GM18505 (cell line): ENCODE data around the gene SLC2A4RG.
"Not testable (repeated sequence)": the region's sequence is repeated elsewhere in the genome, so short reads cannot be mapped to it uniquely, and the experiment has no call there.

Source experiments
- ATAC-seq: cut with Tn5 transposase; IDR thresholded peaks from one replicate; pipeline ENCODE4 v1.9.1; 2021; ENCODE audit not compliant: unreplicated experiment
- POLR2A ChIP-seq: IDR thresholded peaks from 4 replicates; pipeline ENCODE4 v1.6.1; 2011; ENCODE audit warnings: borderline replicate concordance; ENCODE audit not compliant: insufficient read depth, insufficient read length; ENCODE audit errors: extremely low read depth

The SLC2A4RG gene

DNA sequence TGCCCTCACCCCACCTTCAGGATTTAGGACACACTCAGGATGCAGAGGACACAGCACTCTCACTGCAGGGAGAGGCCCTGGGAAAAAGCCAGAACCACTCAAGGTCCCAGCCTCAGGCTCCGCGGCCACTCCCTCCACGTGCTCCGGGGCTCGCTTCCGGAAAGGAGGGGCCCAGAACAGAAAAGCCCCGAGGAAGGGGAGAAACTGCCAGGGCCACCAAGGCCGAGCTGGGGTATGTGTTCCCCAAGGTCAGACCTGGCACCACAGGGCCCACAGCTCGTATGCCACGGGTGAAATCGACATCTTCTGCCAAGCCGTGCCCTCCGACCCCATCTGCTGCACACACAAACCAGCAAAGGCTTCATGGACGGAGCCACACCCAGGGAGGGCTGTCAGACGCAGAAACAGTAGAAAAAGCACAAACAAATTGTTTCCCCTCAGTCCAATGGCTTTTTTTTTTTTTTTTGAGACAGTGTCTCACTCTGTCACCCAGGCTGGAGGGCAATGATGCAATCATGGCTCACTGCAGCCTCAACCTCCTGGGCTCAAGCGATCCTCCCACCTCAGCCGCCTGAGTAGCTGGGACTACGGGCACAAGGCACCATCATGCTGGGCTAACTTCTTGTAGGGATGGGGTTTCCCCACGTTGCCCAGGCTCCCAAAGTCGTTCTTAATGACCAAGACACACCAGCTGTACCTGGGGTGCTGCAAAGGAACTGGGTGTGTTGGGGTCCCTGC, 33.4 kb downstream of the SLC2A4RG start:
- ATAC-seq = no peak
- TF ChIP-seq POLR2A = no peak

DNA sequence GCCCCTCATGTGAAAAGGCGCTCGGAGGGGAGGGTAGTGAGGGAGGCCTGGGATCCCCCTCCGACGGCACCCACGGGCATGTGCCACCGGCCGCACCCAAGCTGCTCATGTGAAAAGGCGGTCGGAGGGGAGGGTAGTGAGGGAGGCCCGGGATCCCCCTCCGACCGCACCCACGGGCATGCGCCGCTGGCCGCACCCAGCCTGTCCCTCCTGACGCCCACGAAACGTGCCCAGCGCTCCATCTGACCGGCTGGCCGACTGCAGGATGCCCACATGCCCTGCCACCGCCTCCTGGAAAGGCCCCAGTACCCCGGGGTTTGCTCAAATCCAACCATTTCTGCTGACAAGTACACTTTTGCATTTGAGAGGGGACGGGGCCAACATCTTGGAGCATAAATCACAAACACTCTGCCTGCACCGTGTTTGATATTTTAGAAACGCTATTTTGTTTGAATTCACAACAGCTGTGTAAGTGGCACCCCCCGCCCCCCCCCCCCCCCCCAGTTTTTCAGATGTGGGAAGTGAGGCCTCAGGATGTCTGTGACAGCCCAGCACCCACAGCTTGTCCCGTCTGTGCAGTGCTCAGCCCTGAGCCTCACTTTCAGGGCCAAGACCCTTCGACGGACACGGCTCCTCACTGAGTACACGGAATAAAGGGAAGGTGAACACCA, 34.1 kb downstream of the SLC2A4RG start:
- ATAC-seq = no peak
- no peak for TF ChIP-seq POLR2A

DNA sequence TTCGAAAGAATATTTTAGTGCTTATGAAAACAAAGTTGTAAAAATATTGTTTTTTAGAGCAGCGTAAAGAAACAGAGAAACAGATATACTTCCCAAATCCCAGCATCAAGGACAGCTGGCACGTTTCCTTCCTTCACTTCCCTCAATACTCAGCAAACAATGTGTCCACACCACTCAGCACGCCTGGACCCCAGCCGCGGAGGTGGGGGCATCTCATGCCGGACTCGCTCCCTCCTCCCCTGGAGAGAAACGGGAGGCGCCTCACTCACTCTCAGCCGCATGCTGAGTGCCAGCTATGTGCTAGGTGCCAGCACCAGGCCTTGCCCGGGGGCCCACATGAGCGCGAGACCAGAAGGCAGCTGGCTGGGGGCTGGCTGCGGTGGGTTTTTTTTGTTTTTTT, 34.7 kb downstream of the SLC2A4RG start:
- no peak for TF ChIP-seq POLR2A
- ATAC-seq = no peak

DNA sequence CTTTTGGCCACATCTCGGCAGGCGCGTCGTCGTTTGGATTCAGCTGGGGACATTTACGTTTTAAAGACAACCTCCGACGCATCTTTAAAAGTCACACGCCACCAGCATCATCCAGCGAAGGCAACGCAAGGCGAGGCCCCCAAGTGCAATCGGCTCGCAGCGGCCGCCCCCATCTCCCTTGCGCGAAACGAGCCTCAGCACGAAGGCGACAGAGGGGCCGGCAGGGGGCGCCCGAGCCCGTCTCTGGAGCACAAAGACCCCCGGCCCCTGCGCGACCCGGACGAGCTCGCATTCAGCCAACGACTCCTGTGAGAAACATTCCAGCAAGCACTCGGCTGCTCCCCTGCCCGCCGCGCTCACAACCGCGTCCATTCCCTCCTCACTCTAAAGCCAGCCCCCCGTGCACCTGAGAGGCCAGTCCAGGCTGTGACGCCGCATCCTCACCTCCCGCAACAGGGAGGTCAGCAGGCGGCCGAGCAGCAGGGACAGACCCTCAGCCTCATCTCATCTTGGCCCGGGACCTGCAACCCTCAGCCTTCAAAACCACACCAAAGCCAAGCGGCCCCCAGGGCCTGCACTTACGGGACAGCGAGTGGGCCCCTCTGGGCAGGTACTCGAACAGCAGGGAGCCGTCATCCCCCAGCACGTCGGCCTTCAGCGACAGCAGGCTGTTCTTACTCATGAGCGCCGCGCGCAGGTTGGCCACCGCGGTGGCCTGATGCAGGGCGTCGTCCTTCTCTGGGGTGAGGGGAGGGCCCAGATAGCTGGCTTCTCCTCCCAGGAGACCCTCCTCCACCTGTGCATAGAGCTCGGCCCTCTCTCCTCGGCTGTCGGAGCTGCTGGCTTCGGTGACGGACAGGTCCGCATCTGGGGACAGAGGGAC, 35.8 kb downstream of the SLC2A4RG start:
- no peak for TF ChIP-seq POLR2A
- ATAC-seq = no peak

DNA sequence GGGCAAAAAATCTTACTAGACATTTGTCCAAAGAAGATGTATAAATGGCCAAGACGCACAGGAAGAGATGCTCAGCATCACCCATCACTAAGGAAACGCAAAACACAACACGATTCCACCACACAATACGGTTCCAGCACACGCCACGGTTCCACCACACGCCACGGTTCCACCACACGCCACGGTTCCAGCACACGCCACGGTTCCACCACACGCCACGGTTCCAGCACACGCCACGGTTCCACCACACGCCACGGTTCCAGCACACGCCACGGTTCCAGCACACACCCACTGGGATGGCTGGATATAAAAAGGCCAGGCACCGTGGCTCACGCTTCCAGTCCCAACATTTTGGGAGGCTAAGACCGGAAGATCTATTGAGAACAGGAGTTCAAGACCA, 37.3 kb downstream of the SLC2A4RG start:
- ATAC-seq = not testable (repeated sequence)

DNA sequence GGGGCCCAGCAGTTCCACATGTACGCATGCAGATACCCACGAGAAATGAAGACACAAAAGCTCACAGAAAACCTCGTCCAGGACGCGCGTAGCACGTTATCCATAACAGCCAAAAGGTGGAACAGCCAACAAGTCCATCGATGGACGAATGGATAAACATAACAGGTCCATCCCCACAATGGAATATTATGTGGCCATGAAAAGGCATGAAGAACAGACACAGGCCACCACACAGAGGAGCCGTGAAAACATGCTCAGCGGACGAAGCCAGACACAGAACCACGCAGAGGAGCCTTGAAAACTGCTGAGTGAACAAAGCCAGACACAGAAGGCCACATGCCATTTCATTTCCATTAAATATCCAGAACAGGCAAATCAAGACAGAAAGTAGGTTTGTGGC, 38.0 kb downstream of the SLC2A4RG start:
- no peak for ATAC-seq
- TF ChIP-seq POLR2A = no peak

DNA sequence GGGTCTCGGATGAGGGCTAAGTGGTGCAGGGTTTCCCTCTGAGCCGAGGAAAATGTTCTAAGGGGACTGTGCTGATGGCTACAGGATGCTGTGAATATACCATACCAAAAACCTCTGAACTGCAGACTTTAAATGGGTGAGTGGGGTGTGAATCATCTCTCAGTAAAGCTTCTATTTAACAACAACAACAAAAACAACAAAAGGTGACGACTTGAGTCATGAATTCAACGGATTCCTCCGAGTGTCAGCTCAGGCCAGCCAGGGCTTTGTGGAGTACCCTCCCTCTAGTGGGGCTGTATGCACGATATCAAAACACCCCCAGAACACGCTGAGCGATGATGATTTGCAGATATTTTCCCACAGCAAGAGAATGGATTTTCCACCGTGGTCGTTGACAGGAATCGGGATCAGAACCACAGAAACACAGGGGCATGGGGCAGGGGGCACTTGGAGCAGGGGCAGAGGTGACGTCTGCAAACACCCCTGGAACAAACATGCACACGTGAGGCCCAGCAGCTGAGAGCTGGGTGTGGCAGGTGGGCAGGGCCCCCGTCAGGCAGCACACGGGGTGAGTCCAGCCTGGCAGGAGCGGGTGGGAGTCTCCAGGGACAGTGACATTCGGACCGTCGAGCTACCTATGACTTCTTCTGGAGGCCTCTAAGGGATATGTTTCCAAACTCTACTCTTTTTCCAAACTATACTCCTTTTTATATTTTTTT, 38.6 kb downstream of the SLC2A4RG start:
- TF ChIP-seq POLR2A = no peak
- ATAC-seq = no peak

DNA sequence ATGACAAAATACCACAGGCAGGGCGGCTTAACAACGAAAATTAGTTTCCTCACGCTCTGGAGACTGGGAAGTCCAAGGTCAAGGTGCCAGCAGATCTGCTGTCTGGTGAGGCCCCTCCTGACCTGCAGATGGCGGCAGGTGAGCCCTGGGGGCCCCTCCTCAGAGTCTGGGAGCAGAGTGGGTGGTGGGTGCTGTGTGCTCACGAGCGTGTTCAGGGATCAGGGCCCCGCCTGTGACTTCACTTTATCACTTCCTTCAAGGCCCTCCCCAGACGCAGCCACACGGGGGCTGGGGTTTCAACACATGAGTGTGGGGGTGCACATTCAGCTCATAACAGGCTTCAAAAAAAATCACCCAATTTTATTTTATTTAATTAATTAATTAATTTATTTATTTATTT, 39.3 kb downstream of the SLC2A4RG start:
- no peak for TF ChIP-seq POLR2A
- no peak for ATAC-seq

DNA sequence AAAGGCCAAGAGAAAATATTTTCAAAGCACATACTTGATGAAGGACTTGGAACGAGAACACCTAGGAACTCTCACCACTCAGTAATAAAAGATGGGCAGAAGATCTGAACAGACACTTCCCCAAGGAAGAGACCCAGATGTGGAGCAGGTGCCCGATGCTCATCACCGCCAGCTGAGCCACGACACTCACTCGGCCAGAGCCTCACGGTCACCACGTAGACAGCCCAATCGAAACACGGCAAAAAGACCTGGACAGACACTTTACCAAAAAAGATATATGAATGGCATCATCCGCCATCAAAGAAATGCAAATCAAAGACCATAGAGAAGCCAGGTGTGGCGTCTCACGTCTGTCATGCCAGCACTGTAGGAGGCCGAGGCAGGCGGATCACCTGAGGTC, 41.6 kb downstream of the SLC2A4RG start:
- ATAC-seq = no peak
- TF ChIP-seq POLR2A = no peak

DNA sequence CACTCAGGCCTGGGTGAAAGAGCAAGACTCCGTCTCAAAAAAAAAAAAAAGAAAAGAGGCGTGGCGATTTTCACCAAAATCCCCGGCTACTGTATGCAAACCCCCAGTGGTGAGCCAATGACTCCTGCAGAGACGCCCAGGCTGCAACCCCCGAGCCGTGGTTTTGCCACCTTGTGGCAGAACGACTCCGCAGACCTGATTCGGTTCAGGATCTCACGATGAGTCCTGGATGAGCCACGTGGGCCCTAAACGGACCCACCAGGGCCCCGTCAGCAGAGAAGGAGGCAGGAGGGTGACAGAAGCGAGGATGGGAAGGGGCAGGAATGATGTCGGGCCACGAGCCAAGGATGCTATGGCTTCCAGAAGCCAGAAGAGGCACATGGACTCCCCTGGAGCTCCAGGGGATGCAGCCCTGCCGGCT, 42.5 kb downstream of the SLC2A4RG start:
- TF ChIP-seq POLR2A = no peak

DNA sequence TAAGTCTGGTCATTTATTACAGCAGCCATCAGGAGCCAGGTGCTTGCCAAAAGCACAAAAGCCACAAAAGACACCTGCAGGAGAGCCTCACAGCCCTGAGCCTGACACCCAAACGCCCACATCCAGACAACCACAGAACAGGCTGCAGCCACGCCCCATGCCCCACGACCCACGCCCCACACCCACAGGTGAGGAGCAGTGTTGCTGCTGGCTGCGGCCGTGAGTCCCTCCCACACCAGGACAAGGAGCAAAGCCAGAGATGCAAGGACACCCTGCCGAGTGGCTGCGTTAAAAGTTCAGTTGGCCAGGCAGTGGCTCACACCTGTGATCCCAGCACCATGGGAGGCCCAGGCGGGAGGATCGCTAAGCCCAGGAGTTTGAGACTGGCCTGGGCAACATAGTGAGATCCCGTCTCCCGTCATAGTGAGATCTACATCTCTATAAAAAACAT, 43.0 kb downstream of the SLC2A4RG start:
- TF ChIP-seq POLR2A = no peak
- ATAC-seq = no peak

More for the DNA sequence above, 42.5 kb downstream of the SLC2A4RG start:
- no peak for ATAC-seq

DNA sequence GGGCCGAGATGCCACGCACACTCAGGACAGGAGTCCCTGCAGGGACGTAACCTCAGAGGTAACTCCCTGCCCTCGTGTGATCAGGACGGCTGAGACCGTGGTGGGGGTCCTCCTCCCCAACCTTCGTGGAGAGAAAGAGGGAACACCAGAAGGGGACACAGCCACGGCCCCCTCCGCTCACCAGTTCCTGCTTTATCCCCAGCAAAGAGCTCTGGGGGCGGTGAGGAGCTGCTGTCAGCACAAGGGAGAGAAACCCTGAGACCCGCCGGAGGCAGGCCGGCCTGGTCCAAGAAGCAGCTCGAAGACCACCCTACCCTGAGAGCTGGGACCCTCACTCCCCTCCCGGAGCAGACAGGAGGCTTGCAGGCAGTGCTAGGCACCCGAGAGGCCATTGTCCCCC, 44.4 kb downstream of the SLC2A4RG start:
- TF ChIP-seq POLR2A = no peak
- no peak for ATAC-seq

DNA sequence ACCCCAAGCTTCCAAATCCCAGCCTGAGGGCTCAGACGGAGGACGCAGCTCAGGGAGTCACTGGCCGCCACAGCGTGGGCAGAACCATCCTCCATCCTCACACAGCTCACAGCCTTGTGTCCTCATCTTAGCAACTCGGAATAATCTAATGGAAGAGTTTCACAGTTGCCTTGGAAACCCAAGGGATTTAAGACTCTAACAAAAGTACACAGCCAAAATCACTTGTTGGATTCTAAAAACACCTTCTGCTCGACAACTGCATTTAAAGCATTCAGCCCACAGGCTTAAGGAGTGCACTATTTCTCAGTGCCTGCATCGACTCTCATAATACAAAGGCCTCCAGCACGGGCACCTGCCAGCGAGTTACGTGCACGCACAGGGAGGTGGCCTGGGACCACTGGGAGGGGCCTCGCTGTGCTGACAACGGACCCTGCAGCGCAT, 46.1 kb downstream of the SLC2A4RG start:
- ATAC-seq = no peak
- TF ChIP-seq POLR2A = no peak

DNA sequence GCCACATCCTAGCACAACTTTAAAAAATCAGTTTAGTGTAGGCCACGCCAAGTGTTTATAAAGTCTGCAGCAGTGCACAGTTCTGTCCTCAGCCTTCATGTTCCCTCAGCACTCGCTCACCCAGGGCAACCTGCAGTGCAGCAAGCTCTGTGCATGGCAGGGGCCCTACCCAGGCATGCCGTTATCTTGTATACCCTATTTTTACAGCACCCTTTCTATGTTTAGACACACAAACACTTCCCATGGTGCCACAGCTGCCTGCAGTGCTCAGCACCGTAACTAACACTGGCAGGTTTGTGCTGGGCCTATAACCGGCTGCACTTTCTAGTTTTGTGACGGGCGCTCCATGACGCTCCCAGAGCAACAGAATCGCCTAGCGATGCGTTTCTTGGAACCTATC, 47.7 kb downstream of the SLC2A4RG start:
- ATAC-seq = no peak
- no peak for TF ChIP-seq POLR2A

DNA sequence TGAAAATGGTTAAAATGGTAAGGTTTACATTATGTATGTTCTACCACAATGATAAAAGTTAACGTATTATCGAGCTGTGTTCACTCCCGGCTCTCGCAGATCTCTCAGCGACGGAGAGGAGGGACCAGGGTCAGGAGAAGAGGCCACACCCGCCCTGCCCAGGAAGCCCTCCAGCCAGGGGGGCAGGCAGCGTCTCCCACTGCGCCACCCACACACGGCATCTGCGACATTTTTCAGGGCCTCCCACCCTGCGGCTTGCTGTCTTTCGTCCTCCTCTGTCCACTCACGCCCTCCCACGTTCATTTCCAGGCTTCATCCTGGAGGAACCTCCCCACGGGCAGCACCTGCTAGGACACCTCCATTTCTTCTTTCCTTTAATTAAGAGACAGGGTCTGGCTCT, 48.2 kb downstream of the SLC2A4RG start:
- ATAC-seq = no peak
- no peak for TF ChIP-seq POLR2A
